ENCODE data around the gene PTPRU.
"Not testable (repeated sequence)": the region's sequence is repeated elsewhere in the genome, so short reads cannot be mapped to it uniquely, and the experiment has no call there.

The PTPRU gene

DNA sequence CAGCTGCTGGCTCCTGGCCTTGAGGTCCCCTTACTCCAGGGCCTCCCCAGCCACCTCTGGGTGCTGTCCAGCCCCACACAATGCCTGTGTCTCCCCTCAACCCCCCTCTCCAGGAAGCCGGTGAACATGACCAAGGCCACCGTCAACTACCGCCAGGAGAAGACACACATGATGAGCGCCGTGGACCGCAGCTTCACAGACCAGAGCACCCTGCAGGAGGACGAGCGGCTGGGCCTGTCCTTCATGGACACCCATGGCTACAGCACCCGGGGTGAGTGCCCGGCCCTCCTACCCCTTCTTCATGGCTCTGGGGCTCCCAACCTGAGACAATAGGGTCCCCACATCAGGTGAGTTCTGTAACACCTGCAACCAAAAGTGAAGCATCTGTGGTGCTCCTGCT lies 55.4 kb downstream of the PTPRU start:
- H3K4me3 ChIP-seq (ENCODE audit: low read depth, low read length): no peak overlapping the region
- TF ChIP-seq CTCF (IDR thresholded peaks at IDR 0.05; ENCODE audit: control insufficient read depth, extremely low read depth, insufficient read depth): no peak
- no peak for DNase-seq (ENCODE audit: low read depth)

DNA sequence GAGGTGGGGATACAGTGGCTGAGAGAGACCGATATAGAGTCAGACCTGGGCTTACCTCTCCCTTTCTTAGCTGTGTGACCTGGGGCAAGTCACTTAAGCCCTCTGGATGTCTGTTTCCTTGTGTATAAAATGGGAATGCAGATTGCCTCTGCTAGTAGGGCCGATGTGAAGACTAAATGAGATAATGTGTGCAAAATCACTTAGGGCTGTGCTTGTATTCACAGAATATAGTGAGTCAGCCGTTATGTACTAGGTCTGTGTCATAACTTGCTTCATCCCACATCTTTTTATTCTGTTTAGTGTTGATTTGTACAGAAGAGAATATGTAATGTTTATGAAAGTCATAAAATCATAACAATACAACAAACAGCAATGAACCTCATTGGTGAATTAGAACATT lies 56.0 kb downstream of the PTPRU start:
- no peak overlapping the region for H3K4me3 ChIP-seq (ENCODE audit: low read depth, low read length)
- no peak for TF ChIP-seq CTCF (IDR thresholded peaks at IDR 0.05; ENCODE audit: control insufficient read depth, extremely low read depth, insufficient read depth)
- no peak for DNase-seq (ENCODE audit: low read depth)

- no peak for DNase-seq (ENCODE audit: low read depth)
- no peak for TF ChIP-seq CTCF (IDR thresholded peaks at IDR 0.05; ENCODE audit: control insufficient read depth, extremely low read depth, insufficient read depth)
- H3K4me3 ChIP-seq (ENCODE audit: low read depth, low read length): no peak overlapping the region
These were observed 61.1 kb downstream of the PTPRU start for GRCh38 chr1:29297450-29297849.

DNA sequence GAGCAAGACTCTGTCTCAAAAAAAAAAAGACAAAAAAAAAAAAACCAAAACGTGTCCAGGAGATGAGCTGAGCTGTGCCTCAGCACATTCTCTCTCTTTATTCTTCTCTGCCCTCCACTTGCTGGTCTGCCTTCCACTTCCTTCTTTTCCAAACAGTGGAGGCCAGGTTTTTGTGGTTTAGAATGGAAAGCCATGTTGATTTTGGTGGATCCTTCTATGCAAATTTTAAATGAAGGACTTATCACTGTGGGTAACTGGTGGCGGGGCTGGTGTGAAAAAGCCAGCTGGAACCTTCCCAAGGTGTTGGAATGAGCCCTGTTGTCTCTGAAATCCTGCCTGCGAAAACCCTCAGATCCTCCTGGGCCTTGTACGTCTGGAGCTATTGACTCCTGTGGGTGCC lies 61.9 kb downstream of the PTPRU start:
- DNase-seq (ENCODE audit: low read depth): no peak
- TF ChIP-seq CTCF (IDR thresholded peaks at IDR 0.05; ENCODE audit: control insufficient read depth, extremely low read depth, insufficient read depth): no peak

DNA sequence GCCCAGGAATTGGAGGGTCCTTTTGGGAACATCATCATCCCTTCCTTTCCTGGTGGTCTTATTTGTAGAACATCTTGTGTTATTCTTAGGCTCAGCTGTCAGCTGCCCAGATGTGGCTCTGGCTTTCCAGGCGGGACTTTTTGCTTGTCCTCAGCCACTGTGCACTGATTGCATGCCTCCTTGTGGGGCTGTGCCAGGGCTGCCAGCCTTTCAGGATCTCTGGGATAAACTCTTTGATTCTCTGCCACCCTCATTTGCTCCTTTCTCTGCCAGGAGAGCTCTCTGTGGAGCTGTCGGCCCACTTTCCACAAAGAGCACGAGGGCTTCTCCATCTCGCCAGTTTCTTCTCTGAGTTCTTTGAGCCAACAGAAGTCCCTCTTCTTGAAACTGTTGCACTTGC lies 63.1 kb downstream of the PTPRU start:
- TF ChIP-seq CTCF (IDR thresholded peaks at IDR 0.05; ENCODE audit: control insufficient read depth, extremely low read depth, insufficient read depth): no peak
- no peak for DNase-seq (ENCODE audit: low read depth)
- no peak overlapping the region for H3K4me3 ChIP-seq (ENCODE audit: low read depth, low read length)

More for the DNA sequence above, 61.9 kb downstream of the PTPRU start:
- no peak overlapping the region for H3K4me3 ChIP-seq (ENCODE audit: low read depth, low read length)

DNA sequence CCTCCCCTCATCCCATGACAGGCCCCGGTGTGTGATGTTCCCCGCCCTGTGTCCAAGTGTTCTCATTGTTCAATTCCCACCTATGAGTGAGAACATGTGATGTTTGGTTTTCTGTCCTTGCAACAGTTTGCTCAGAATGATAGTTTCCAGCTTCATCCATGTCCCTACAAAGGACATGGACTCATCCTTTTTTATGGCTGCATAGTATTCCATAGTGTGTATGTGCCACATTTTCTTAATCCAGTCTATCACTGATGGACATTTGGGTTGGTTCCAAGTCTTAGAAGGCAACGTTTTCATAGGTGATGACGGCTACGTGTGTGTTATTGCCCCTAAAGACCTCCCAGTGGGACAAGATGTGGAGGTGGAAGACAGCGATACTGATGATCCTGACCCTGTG lies 65.4 kb downstream of the PTPRU start:
- DNase-seq (ENCODE audit: low read depth); H3K4me3 ChIP-seq (ENCODE audit: low read depth, low read length): not testable (repeated sequence)

DNA sequence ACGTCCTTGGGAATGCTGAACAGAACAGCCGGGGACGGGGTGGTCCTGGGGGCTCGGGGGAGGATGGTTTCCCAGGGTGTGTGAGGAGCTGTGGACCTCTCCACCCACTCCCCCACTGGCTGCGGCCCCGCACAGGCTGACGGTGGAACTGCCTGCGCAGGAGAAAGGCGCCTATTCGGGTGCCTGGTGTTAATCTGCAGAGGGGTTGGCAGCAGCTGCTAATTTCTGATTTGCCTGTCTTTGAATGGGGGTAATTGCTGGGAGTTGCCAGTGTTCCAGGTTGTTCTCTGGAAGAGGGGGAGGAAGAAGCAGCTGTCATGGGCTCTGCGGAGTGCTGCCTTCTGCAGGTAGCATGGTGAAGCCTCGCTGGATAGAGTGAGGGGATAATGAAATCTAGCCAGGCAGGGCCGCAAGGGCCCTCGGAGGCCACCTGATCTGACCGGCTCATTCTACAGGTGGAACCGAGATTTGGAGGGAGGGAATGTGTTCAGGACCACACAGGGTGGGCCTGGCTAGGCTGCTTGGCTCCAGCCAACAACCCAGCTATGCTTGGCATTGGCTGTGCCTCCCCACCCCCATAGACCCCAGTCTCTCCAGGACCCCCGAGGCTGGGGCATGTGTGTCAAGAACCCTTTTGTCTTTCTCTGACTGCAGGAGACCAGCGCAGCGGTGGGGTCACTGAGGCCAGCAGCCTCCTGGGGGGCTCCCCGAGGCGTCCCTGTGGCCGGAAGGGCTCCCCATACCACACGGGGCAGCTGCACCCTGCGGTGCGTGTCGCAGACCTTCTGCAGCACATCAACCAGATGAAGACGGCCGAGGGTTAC lies 67.1 kb downstream of the PTPRU start:
- no peak overlapping the region for H3K4me3 ChIP-seq (ENCODE audit: low read depth, low read length)
- no peak for DNase-seq (ENCODE audit: low read depth)
- TF ChIP-seq CTCF (IDR thresholded peaks at IDR 0.05; ENCODE audit: control insufficient read depth, extremely low read depth, insufficient read depth): no peak
